ENCODE data around the gene TOX2. TPM values are rescaled to one million over a fixed set of nuclear protein-coding genes. Genes with fewer than 3 reads are reported as not detected.

The TOX2 gene
- total RNA-seq, 1 experiment from 2014 or later = 1.7 TPM

GRCh38 chr20:43939762-43940121, 25.1 kb downstream of the TOX2 start:
- no peak for DNase-seq
- Histone ChIP-seq H3K4ac (ENCODE audit: low read depth, low read length) (no peak overlapping the region), H2AFZ (ENCODE audit: low read length) (no peak overlapping the region), H3K79me2 (ENCODE audit: insufficient read depth, low read length) (no peaks in the 10 kb centered on the region), H3K14ac (ENCODE audit: insufficient read depth, low read length) (no peak overlapping the region), H2AK5ac (ENCODE audit: insufficient read length, low read length) (no peak overlapping the region), H3K56ac (ENCODE audit: insufficient read length, low read depth, low read length) (no peak overlapping the region), H2BK12ac (ENCODE audit: insufficient read length, low read depth, low read length) (no peak overlapping the region), H3K23me2 (ENCODE audit: insufficient read length, low read depth, low read length, poor library complexity, severe bottlenecking) (no peaks in the 10 kb centered on the region), H3K4me2 (ENCODE audit: insufficient read depth, insufficient read length, low read length) (no peak overlapping the region), H4K5ac (ENCODE audit: insufficient read length, low read depth, low read length) (no peak overlapping the region), H4K8ac (replicated peaks; ENCODE audit: insufficient read length, low read depth, low read length) (no peak overlapping the region), H4K91ac (ENCODE audit: insufficient read length, low read depth, low read length) (no peak overlapping the region), H3K79me1 (ENCODE audit: insufficient read depth, low read depth, low read length, poor library complexity, severe bottlenecking) (no peaks in the 10 kb centered on the region), H3K27ac (ENCODE audit: insufficient read length, low read depth, low read length) (no peak overlapping the region), H3T11ph (ENCODE audit: low read length) (no peak overlapping the region), H3K18ac (ENCODE audit: insufficient read length, low read depth, low read length) (no peak overlapping the region), H4K20me1 (ENCODE audit: control insufficient read depth, insufficient read depth, insufficient read length) (no peaks in the 10 kb centered on the region), H2BK5ac (ENCODE audit: insufficient read length, low read length) (no peak overlapping the region), H2BK15ac (ENCODE audit: low read depth, low read length) (no peak overlapping the region), H3K9me3 (ENCODE audit: control insufficient read depth, low read depth, low read length) (no peaks in the 10 kb centered on the region), H3K9ac (ENCODE audit: extremely low read depth, insufficient read length, low read length) (no peak overlapping the region), H2BK120ac (ENCODE audit: low read depth, low read length, poor library complexity, severe bottlenecking) (no peak overlapping the region), H3K23ac (ENCODE audit: insufficient read length, low read depth, low read length) (no peak overlapping the region), H2BK20ac (ENCODE audit: low read depth, low read length, poor library complexity, severe bottlenecking) (no peak overlapping the region), H3K4me1 (ENCODE audit: insufficient read depth, low read length) (0 out of 2 replicates have a peak, but pooled peaks cover 7% of the 10 kb centered on the region), H3K27me3 (ENCODE audit: insufficient read depth, low read length) (no peaks in the 10 kb centered on the region)
- H3K9me3 Mint-ChIP-seq = no peaks in the 10 kb centered on the region
- no peak for TF ChIP-seq CTCF (conservative IDR thresholded peaks at IDR 0.05)
- peak overlapping the region in 1 of 3 experiments; percentile 37; a peak in 1 of 7 replicates for H3K27ac Mint-ChIP-seq
- no peaks in the 10 kb centered on the region for H3K36me3 Mint-ChIP-seq (ENCODE audit: insufficient read depth in 1 of 3, low read depth in 3 of 3)
- no peak overlapping the region for H3K4me3 Mint-ChIP-seq
- no CpG with 5 or more reads among the region's 1 CpG for WGBS (ENCODE audit: extremely low coverage, insufficient read length, low lambda C conversion rate)
- peaks cover 19 to 24% of the 10 kb centered on the region in 2 experiments for H3K4me1 Mint-ChIP-seq
- no peaks in the 10 kb centered on the region; the same call in 1 of the 2 replicates for H3K27me3 Mint-ChIP-seq (ENCODE audit: low read depth)
